Dermis lymphatic vessel endothelial cell (primary cell): ENCODE data around the gene MYB. TPM values are rescaled to one million over a fixed set of nuclear protein-coding genes. Genes with fewer than 3 reads are reported as not detected.

ENCODE experiments used
- total RNA-seq: library from RNA; depleted of rRNA; stranded (reverse); fragments of >200 nt; gene quantifications from 2 replicates; pipeline ENCODE4 v1.2.1, GENCODE V29; 2014

MYB gene
- under 0.01 TPM in 1 of 2 replicates, not detected in the other for total RNA-seq

DNA sequence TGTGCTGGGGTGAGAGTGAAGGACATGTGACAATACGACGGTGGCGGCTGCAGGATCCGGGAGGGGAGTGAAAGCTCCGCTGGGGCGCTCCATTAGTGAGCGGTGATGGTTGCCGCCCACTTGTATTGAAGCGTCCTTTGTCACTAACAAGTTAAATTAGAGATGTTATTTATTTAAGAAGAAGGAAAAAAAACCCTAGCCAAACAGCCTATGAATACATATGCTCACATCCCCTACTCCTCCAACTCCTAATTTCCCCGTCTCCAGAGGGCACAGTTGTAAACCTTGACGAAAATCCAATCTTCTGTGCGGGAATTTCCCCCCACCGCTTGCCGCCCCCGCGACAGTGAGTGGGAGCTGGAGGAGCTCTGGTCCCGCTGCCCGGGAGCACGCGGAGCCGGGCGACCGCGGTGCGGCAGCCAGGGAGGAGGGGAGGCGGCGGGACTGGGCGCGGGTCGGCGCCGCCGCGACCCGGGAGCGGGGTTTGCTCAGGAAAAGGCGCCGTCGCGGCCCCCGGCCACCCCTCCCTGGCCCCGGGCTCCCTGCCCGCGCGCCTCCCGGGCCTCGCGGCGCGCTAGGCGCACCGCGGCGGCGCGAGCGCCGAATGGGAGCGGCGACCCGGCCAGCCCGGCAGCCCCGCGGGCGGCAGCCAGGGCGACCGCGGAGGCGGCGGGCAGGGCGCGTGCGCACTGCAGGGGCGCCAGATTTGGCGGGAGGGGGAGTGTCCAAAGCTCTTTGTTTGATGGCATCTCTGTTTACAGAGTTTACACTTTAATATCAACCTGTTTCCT lies at the start of gene MYB:
MYB (plus strand) TSS at position 767 of the 791 bp plus-strand sequence. CDS start 206 bp downstream, outside the sequence.

Other genes with a start within 250 kb of the MYB start
- under 0.01 and 0.17 TPM in 2 replicates for gene ALDH8A1, start 231.2 kb upstream of the MYB start, total RNA-seq
- gene HBS1L, start 126.5 kb upstream of the MYB start, total RNA-seq, result 96.1 and 114 TPM in 2 replicates